Psoas muscle (tissue), 8 donors: ENCODE measurements around the gene GREM1. TPM values are rescaled to one million over a fixed set of nuclear protein-coding genes. Genes with fewer than 3 reads are reported as not detected.

Experiments used
- ATAC-seq, 4 donors: fragments of 200-7000 bp; cut with Tn5 transposase; one replicate each; pipeline ENCODE4 v1.9.1; 2020; ENCODE audit warnings: moderate library complexity in 3 of 4, mild to moderate bottlenecking in 2 of 4
- DNase-seq, 2 donors: peaks; one replicate each; pipeline ENCODE4 v3.0.0-alpha.2; 2020
- H3K27ac ChIP-seq: fragments of 200-600 bp; one replicate; pipeline ENCODE4 v1.8.0; 2022
- H3K27me3 ChIP-seq, 3 donors: fragments of 200-600 bp in 1 of 3; one replicate each; pipeline versions ENCODE4 v1.6.1 to v1.8.0; 2013 to 2022; ENCODE audit warnings: low read length in 2 of 3, mild to moderate bottlenecking in 2 of 3, moderate library complexity in 1 of 3; ENCODE audit not compliant: insufficient read depth in 3 of 3
- H3K36me3 ChIP-seq, 2 donors: fragments of 200-600 bp in 1 of 2; one replicate each; pipeline versions ENCODE4 v1.6.1 to v1.8.0; 2013 to 2022; ENCODE audit warnings: low read depth in 1 of 2, mild to moderate bottlenecking in 1 of 2, moderate library complexity in 1 of 2; ENCODE audit not compliant: insufficient read depth in 1 of 2
- H3K4me1 ChIP-seq: fragments of 200-600 bp; one replicate; pipeline ENCODE4 v1.8.0; 2022
- H3K4me3 ChIP-seq: fragments of 200-600 bp; one replicate; pipeline ENCODE4 v1.8.0; 2022; ENCODE audit warnings: mild to moderate bottlenecking
- H3K9me3 ChIP-seq: fragments of 200-600 bp; one replicate; pipeline ENCODE4 v1.8.0; 2022
- WGBS, 3 donors: extraction: QIAGEN DNeasy Blood & Tissue Kit; methylation state at CpG; one replicate each; pipeline versions ENCODE4 v1.1.6 to v1.1.7; 2013; 5-methylcytosine and 5-hydroxymethylcytosine counted together
- intact Hi-C, 2 donors: fragments of 100-400 bp; cut with DNase I; formaldehyde crosslinking; loops; one replicate each; pipeline versions ENCODE4 v1.11.0 to v1.14.2; 2022
- polyA plus RNA-seq, 3 donors: library from polyadenylated mRNA; stranded (reverse); fragments of 200-250 nt; gene quantifications; one replicate each; pipeline ENCODE4 v1.2.3, GENCODE V29; 2013
- total RNA-seq, 4 donors: library from RNA; stranded (reverse); fragmentation: NEBNext Ultra II Directional in 2 of 4; extraction: Animal tissue kit (Norgen Biotek cat#: 25700) in 2 of 4; gene quantifications; one replicate each; pipeline versions ENCODE4 v1.2.1 to v1.2.4, GENCODE V29; 2021 to 2023
- TF ChIP-seq, protein P1 (sequence below): fragments of 200-600 bp; IDR thresholded peaks from one replicate; pipeline ENCODE4 v1.8.0; 2022; ENCODE audit warnings: antibody characterized with exemption
- donor health status: healthy with polysubstance abuse.
- donor health status: DM: no; HTN: no; CAD: no; lungs with moderate emphysema.
- donor health status: Bipolar disorder and iron deficiency.
- donor health status: healthy.
- donor health status: DM: yes; HTN: yes; CAD: no.
- donor health status: DM: no; HTN: no; CAD: no.
- donor health status: DM: no; HTN: no; CAD: no.
- donor health status: DM: yes; HTN: yes; CAD: no.

The GREM1 gene
- total and polyA plus RNA-seq, 7 donors, result 0.09 to 4.5 (median 1.3) TPM

DNA sequence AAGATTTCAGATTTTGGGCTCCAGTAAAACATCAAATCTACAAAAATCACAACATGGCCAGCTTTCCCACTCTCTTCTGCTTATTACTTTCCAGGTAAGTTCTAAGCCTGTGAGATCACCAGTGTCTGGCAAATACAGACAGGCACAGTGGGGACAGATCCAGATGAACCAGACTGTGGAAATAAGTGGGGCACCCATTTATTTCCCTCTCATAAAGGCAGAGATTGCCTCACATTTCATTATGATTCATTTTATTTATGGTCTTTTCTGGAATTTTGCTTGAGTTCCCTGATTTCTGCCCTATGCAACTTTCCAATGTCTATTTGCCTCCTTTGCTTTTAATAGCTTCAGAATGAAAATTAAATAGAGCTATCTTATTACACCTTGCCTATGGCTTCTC, 66.8 kb downstream of the GREM1 start:
- no peaks in the 10 kb centered on the region for H3K4me1 ChIP-seq
- DNase-seq, result no peak
- ATAC-seq, result no peak
- intact Hi-C loops, result no loop called here
- H3K36me3 ChIP-seq, result no peaks in the 10 kb centered on the region
- H3K27ac ChIP-seq, result no peak overlapping the region
- H3K27me3 ChIP-seq, result peaks cover 0 to 3% (median 0%) of the 10 kb centered on the region in 3 donors
- no peaks in the 10 kb centered on the region for H3K9me3 ChIP-seq
- TF ChIP-seq, protein P1, sequence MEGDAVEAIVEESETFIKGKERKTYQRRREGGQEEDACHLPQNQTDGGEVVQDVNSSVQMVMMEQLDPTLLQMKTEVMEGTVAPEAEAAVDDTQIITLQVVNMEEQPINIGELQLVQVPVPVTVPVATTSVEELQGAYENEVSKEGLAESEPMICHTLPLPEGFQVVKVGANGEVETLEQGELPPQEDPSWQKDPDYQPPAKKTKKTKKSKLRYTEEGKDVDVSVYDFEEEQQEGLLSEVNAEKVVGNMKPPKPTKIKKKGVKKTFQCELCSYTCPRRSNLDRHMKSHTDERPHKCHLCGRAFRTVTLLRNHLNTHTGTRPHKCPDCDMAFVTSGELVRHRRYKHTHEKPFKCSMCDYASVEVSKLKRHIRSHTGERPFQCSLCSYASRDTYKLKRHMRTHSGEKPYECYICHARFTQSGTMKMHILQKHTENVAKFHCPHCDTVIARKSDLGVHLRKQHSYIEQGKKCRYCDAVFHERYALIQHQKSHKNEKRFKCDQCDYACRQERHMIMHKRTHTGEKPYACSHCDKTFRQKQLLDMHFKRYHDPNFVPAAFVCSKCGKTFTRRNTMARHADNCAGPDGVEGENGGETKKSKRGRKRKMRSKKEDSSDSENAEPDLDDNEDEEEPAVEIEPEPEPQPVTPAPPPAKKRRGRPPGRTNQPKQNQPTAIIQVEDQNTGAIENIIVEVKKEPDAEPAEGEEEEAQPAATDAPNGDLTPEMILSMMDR, result no peak
- H3K4me3 ChIP-seq, result no peak overlapping the region

DNA sequence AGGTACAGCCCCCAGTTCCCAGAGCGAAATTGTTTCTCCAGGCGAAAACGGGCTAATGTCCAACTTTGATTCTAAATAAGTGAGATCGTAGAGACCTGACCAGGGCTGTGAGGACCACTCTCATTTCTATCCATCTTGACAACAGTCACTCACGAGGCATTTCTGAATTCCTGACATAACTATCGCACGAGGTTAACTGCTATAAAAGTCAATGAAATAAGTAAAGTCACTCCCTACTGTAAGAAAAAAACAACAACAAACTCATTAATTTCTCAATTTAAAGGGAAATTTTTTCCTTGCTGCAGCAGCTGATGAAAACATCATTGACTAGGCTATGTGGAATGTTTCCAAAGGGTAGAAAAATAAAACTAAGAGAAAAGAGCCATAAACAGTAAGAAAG, 69.1 kb downstream of the GREM1 start:
- Histone ChIP-seq H3K36me3 (no peaks in the 10 kb centered on the region), H3K4me3 (no peak overlapping the region), H3K27me3 (peaks cover 0 to 1% (median 0%) of the 10 kb centered on the region in 3 donors), H3K9me3 (no peaks in the 10 kb centered on the region), H3K27ac (no peak overlapping the region), H3K4me1 (no peaks in the 10 kb centered on the region)
- 80 to 82% (median 82%) methylated on average over 7 of the region's 7 CpGs for WGBS, 3 donors
- no peak for ATAC-seq
- no peak for DNase-seq
- TF ChIP-seq, protein P1, result no peak
- intact Hi-C loops, result no loop called here

DNA sequence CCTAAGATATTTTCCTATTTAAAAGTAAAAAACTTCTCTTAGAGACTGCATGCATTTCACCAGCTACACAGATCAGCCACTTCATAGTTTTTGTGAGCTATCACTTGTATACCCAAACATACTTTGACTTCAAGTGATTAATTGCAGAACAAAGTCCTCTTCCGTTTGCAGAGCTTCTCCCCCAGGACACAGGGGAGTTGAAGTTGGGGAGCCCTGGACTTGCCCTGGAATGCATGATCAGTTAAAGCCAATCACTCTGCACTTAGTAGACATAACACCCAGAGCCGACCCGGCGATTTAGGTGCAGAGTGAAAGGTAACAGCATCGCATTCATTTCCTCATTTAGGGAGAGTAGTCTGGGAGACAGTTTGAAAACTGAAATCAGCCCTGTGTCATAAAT, 70.1 kb downstream of the GREM1 start:
- Histone ChIP-seq H3K4me3 (no peak overlapping the region), H3K36me3 (no peaks in the 10 kb centered on the region), H3K27me3 (no peaks in the 10 kb centered on the region), H3K4me1 (no peaks in the 10 kb centered on the region), H3K9me3 (no peaks in the 10 kb centered on the region), H3K27ac (no peak overlapping the region)
- ATAC-seq, result no peak
- intact Hi-C loops, result no loop called here
- WGBS, 3 donors, result 78 to 85% (median 82%) methylated on average over 5 of the region's 5 CpGs
- TF ChIP-seq, protein P1, result no peak
- DNase-seq, result no peak

DNA sequence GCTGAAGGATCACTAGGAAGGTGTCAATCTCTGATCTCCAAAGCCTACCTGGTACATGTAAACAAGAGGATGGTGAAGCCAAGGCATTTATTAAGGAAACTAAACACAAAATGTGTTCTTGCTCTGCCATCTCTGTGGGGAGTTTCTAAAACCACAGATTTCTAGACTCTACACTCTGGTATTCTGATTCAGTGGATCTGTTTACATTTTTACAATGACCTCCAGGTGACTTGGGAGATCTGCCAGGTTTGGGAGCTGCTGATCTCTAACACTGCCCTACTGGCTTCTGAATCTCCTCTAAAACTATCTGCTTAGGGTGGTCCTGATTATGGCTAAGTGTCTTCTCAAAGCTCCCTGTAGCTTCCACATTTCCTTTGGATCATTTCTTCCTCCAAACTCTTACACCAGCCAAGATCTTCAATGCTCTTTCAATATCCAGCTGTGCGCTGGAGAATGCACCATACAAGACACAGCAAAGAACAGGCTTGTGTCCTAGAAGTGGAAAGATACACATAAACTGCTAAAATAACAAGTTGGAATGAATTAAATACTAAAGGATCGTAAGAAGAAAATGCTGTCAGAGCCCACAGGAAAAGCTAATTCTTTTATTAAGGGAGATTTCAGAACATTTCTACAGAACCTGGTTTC, 72.7 kb downstream of the GREM1 start:
- TF ChIP-seq, protein P1, result no peak
- intact Hi-C loops, result no loop called here
- DNase-seq (no peak), ATAC-seq (no peak)
- Histone ChIP-seq H3K27ac (no peak overlapping the region), H3K4me1 (no peaks in the 10 kb centered on the region), H3K27me3 (no peaks in the 10 kb centered on the region), H3K4me3 (no peak overlapping the region), H3K9me3 (no peaks in the 10 kb centered on the region), H3K36me3 (no peaks in the 10 kb centered on the region)
- 83 to 85% (median 83%) methylated on average over 2 of the region's 2 CpGs for WGBS, 3 donors

DNA sequence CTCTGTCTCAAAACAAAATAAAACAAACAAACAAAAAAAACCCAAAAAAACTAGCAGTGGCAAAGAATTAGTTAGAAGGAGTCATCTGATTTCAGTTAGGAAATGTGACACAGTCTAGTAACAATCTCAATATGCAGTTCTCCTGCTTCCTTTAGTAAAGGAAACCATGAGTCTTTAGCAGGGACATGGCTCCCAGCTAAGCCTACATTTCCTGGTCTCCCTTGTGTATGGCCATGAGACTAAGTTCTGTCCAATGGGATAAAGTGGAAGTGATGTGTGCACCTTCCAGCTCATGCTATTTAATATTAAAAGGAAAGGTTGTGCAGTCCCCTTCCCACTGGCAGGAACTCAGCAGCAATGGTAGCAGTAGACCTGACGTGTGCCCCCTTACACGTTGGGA, 74.6 kb downstream of the GREM1 start:
- WGBS, 3 donors, result 34 to 75% (median 61%) methylated on average over 2 of the region's 2 CpGs
- no peaks in the 10 kb centered on the region for H3K4me1 ChIP-seq
- intact Hi-C loops, result no loop called here

More for the DNA sequence above, 74.6 kb downstream of the GREM1 start:
- Histone ChIP-seq H3K4me3 (no peak overlapping the region), H3K27me3 (no peaks in the 10 kb centered on the region), H3K27ac (no peak overlapping the region), H3K9me3 (no peaks in the 10 kb centered on the region), H3K36me3 (no peaks in the 10 kb centered on the region)
- ATAC-seq (no peak), DNase-seq (no peak)
- TF ChIP-seq, protein P1, result no peak
